Osteoblast (primary cell): ENCODE measurements around the gene CIB1. TPM values are rescaled to one million over a fixed set of nuclear protein-coding genes. Genes with fewer than 3 reads are reported as not detected.

ENCODE experiments used
- small RNA-seq: library from RNA; depleted of rRNA; stranded (forward); fragments of <200 nt; gene quantifications from one replicate; pipeline ENCODE3, GENCODE V24; 2012
- total RNA-seq: library from RNA; depleted of rRNA; stranded (reverse); fragments of >200 nt; gene quantifications from 2 replicates; pipeline ENCODE4 v1.2.3, GENCODE V29; 2012

The CIB1 gene
- total RNA-seq, 1 donor = 21.4 TPM

Small RNAs within 50 kb of the gene (small RNA-seq; reads per million reads assigned to genes)
- gene AC091167.3 = not detected

Other genes with a start within 250 kb of the CIB1 start
- 10.3 and 10.9 TPM in 2 replicates for gene ZNF710, start 232.6 kb downstream of the CIB1 start, total RNA-seq
- gene IDH2, start 131.5 kb downstream of the CIB1 start, total RNA-seq = 51.0 and 61.6 TPM in 2 replicates
- 8.7 and 15.9 TPM in 2 replicates for gene SEMA4B, start 32.6 kb downstream of the CIB1 start, total RNA-seq
- 8.0 and 9.7 TPM in 2 replicates for gene GDPGP1, start 268 bp upstream of the CIB1 start, total RNA-seq
- under 0.01 TPM in 2 replicates for gene TTLL13, start 15.6 kb upstream of the CIB1 start, total RNA-seq
- gene NGRN, start 31.7 kb upstream of the CIB1 start, total RNA-seq = 56.0 and 68.4 TPM in 2 replicates
- gene ZNF774, start 118.3 kb upstream of the CIB1 start, total RNA-seq = 1.8 and 2.4 TPM in 2 replicates
- gene IQGAP1, start 154.3 kb upstream of the CIB1 start, total RNA-seq = 259 and 273 TPM in 2 replicates